IPS DF 6.9 (cell line): ENCODE measurements around the gene SEMA5B.
A peak's percentile ranks its signal among the peaks of the same experiment; 100 is the strongest.

Source experiments
- DNase-seq: peaks from one replicate; pipeline ENCODE4 v3.0.0-alpha.2; 2013; ENCODE audit warnings: low read depth, low spot score
- H3K27ac ChIP-seq: one replicate; pipeline ENCODE4 v1.5.1; 2013; ENCODE audit warnings: low read length, control low read depth
- H3K27me3 ChIP-seq: 2 replicates; pipeline ENCODE4 v1.6.1; 2013; ENCODE audit warnings: mild to moderate bottlenecking, low read length; ENCODE audit not compliant: control insufficient read depth, insufficient read depth
- H3K36me3 ChIP-seq: 2 replicates; pipeline ENCODE4 v1.6.1; 2013; ENCODE audit warnings: low read length; ENCODE audit not compliant: control insufficient read depth, insufficient read depth
- H3K4me1 ChIP-seq: 2 replicates; pipeline ENCODE4 v1.6.1; 2013; ENCODE audit warnings: low read length; ENCODE audit not compliant: control insufficient read depth, insufficient read depth
- H3K4me3 ChIP-seq: 2 replicates; pipeline ENCODE4 v1.5.1; 2013; ENCODE audit warnings: mild to moderate bottlenecking, low read length
- H3K9me3 ChIP-seq: 2 replicates; pipeline ENCODE4 v1.6.1; 2013; ENCODE audit warnings: low read length, inconsistent platforms; ENCODE audit not compliant: control insufficient read depth, insufficient read depth
- WGBS: extraction: QIAGEN DNeasy Blood & Tissue Kit; methylation state at CpG from one replicate; pipeline ENCODE4 v1.1.7; 2013; ENCODE audit warnings: mixed read lengths, missing lambda C conversion rate; ENCODE audit not compliant: insufficient read length, insufficient coverage; 5-methylcytosine and 5-hydroxymethylcytosine counted together

The SEMA5B gene, protein sequence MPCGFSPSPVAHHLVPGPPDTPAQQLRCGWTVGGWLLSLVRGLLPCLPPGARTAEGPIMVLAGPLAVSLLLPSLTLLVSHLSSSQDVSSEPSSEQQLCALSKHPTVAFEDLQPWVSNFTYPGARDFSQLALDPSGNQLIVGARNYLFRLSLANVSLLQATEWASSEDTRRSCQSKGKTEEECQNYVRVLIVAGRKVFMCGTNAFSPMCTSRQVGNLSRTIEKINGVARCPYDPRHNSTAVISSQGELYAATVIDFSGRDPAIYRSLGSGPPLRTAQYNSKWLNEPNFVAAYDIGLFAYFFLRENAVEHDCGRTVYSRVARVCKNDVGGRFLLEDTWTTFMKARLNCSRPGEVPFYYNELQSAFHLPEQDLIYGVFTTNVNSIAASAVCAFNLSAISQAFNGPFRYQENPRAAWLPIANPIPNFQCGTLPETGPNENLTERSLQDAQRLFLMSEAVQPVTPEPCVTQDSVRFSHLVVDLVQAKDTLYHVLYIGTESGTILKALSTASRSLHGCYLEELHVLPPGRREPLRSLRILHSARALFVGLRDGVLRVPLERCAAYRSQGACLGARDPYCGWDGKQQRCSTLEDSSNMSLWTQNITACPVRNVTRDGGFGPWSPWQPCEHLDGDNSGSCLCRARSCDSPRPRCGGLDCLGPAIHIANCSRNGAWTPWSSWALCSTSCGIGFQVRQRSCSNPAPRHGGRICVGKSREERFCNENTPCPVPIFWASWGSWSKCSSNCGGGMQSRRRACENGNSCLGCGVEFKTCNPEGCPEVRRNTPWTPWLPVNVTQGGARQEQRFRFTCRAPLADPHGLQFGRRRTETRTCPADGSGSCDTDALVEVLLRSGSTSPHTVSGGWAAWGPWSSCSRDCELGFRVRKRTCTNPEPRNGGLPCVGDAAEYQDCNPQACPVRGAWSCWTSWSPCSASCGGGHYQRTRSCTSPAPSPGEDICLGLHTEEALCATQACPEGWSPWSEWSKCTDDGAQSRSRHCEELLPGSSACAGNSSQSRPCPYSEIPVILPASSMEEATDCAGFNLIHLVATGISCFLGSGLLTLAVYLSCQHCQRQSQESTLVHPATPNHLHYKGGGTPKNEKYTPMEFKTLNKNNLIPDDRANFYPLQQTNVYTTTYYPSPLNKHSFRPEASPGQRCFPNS

DNA sequence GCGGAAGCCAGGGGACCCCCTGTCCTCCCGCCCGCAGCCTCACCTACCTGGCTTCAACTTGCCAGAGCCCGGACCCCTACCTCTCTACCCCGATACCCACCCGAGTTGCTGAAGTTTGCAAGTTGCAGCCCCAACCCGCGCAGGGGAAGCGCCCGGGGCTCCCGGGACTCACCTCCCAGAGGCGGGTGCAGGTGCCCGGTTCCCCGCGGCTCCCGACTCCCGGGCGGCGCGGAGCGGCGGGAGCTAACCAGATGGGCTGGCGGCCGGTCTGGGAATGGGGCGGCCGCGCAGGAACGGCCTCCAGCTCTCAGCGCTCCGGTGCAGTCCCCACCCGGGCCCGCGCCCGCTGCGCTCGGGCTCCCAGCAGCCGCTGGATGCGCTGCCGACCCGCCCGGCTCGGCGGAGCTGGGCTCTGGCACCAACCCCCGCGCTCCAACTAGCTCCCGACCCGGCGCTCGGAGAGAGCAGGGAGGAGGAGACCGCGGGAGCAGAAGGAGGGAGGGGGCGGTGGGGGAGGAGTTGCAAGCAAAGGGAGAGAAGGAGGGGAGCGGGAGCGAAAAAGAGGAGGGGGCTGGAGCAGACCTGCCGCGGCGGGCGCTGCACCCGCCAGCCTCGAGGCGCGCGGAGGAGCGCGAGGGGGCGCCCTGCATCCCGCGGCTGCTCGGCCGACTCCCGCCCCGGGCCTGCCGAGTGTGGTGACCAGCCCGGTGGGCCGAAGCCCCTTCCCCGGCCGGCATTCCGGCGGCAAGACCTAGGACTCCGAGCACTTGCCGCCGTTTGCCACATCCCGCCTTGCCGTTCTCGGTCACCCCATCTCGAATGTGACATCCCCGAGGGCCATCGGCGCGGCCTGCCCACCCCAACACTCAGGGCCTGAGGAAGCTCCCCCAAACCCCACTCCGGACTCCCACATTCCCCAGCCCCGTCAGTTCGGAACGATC lies at the start of gene SEMA5B:
SEMA5B (minus strand) TSS at position 472 of the 941 bp plus-strand sequence. CDS start 66,500 bp downstream, outside the sequence.
- no CpG with 5 or more reads among the region's 94 CpGs for WGBS
- peaks cover 11% of the 10 kb centered on the region for H3K4me1 ChIP-seq
- no peak for DNase-seq
- H3K36me3 ChIP-seq = no peaks in the 10 kb centered on the region
- peaks cover 2% of the 10 kb centered on the region; the same call in 1 of the 2 replicates for H3K27me3 ChIP-seq
- peak within 1 kb of the TSS; percentile 88 for H3K4me3 ChIP-seq
- no peak within 1 kb of the TSS for H3K27ac ChIP-seq
- no peaks in the 10 kb centered on the region for H3K9me3 ChIP-seq

DNA sequence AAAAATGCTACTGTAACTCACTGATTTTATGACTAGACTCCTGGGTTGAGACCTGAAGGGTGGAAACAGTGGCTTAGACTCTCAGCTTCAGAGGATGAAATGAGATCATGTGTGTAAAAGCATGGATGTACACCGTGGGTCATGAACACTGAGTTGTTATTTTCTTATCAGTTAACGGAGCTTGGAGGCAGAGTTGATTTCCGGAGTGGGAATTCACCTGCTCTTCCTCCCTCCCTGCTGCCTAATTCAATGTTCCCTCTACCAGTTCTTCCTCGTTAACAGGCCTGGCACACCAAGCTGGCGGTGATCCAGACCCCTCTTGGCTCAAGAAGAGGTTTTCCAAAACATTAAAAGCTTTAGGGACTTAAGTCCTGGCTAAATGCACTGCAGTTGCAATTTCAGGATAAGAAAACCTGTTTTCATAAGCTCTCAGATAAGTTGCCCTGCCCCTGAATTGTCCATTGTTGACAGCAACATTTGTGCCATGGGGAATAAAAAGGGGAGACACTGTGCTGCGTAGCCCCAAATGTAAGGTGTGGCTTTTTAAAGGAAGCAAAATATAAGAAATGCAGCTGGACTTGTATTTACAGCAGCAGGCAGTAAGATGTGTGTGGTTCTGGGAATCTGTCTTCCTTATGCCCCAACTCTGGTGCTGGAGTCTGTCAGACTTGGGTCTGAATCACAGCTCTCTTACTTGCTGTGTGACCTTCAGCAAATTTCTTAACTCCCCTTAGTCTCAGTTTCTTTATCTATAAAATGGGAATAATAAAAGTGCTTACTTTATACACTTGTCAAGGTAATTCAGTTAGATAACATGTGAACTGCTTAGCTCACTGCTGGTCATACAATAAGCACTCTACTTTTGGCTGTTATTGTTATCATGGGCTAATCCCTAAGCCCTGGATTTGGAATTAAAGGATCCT lies 49.2 kb upstream of the SEMA5B start:
- peaks cover 1% of the 10 kb centered on the region; the same call in 1 of the 2 replicates for H3K4me1 ChIP-seq
- H3K36me3 ChIP-seq = no peaks in the 10 kb centered on the region
- no peak overlapping the region for H3K4me3 ChIP-seq
- no peaks in the 10 kb centered on the region for H3K27me3 ChIP-seq
- no peak for DNase-seq
- H3K27ac ChIP-seq = no peak overlapping the region
- WGBS = no CpG with 5 or more reads among the region's 6 CpGs
- H3K9me3 ChIP-seq = no peaks in the 10 kb centered on the region

DNA sequence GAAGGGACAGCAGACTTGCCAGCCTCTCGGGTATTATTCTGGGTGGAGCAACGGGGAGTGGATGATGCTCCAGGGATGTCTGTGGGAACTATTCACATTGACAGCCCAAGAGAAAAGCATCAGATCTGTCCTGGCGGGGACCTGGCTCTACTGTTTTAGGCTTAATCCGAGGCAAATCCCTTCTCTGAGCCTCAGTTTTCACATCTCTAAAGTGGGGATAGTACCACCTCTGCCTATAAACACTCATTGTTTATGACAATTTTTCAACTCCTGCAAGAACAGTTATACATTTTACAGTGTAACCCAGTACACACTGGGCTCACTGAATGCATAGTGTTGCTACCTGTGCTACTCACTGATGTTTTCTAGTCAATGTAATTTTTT lies 48.5 kb upstream of the SEMA5B start:
- no peaks in the 10 kb centered on the region for H3K27me3 ChIP-seq
- WGBS = no CpG with 5 or more reads among the region's 4 CpGs
- H3K4me3 ChIP-seq = no peak overlapping the region
- no peak overlapping the region for H3K27ac ChIP-seq
- DNase-seq = no peak
- H3K36me3 ChIP-seq = no peaks in the 10 kb centered on the region
- no peaks in the 10 kb centered on the region for H3K9me3 ChIP-seq
- 0 out of 2 replicates have a peak, but pooled peaks cover 3% of the 10 kb centered on the region for H3K4me1 ChIP-seq

DNA sequence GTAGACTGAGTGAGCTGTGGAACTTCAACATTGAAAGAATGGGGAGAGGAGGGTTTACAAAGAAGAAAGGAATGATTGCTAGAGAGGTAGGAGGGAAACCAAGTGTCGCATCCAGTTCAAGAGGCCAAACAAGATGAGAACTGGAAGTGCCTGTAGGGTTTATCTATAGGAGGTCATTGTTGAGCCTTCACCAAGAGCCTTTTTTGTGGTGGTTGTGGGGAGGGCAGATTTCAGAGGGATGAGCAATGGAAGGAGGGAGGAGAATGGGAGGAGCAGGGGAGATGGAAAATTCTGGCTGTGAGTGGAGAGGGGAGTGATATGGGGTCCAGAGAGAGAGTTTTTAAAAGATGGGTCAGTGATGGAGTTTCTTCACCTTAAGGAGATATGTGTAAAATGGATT lies 47.8 kb upstream of the SEMA5B start:
- Histone ChIP-seq H3K4me3 (no peak overlapping the region), H3K4me1 (peaks cover 6% of the 10 kb centered on the region; the same call in 1 of the 2 replicates), H3K27me3 (no peaks in the 10 kb centered on the region), H3K9me3 (no peaks in the 10 kb centered on the region), H3K27ac (no peak overlapping the region), H3K36me3 (no peaks in the 10 kb centered on the region)
- DNase-seq = no peak
- no CpG with 5 or more reads among the region's 1 CpG for WGBS

DNA sequence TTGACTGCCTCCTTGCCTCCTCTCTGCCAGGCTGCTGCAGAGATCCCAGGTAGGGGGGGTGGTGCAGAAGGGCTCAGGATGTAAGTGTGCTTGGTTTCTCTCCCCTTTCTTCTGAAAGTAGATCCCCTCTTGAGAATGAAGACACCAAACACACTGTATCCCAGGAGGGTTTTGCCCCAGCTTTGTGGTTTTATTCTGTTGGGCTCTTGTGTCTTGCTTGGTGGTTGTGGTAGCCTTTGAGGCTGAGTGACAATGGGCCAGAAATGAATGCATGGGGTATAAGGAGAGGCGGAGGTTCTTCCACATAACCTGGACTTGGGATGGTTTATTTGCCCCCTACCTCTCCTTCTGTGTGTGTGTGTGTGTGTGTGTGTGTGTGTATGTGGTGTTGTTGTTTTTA lies 45.0 kb upstream of the SEMA5B start:
- no peak for DNase-seq
- no peak overlapping the region for H3K27ac ChIP-seq
- H3K36me3 ChIP-seq = no peaks in the 10 kb centered on the region
- no peak overlapping the region for H3K4me3 ChIP-seq
- no peaks in the 10 kb centered on the region for H3K9me3 ChIP-seq
- peaks cover 9% of the 10 kb centered on the region; the same call in 1 of the 2 replicates for H3K4me1 ChIP-seq
- H3K27me3 ChIP-seq = no peaks in the 10 kb centered on the region
- WGBS = no CpG with 5 or more reads among the region's 1 CpG

DNA sequence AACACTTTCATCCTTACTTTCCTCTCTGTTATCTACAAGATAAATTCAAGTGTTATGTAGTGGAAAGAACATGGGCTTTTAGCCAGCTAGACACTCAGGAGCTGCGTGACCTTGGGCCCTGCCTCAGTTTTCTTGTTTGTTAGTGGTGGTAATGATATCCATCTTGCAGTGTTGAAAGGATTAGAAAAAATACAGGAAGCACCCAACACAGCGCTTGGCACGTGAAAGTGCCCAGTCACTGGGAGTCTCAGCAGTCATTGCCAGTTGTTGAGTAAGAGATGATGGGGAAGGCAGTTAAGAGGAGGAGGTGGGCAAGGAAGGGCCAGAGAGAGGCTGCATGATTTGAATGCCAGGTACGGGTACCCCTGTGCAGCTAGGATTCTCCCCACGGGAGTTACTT lies 44.6 kb upstream of the SEMA5B start:
- Histone ChIP-seq H3K4me3 (no peak overlapping the region), H3K27ac (no peak overlapping the region), H3K36me3 (no peaks in the 10 kb centered on the region), H3K9me3 (no peaks in the 10 kb centered on the region), H3K4me1 (peaks cover 9% of the 10 kb centered on the region; the same call in 1 of the 2 replicates), H3K27me3 (no peaks in the 10 kb centered on the region)
- no peak for DNase-seq
- no CpG with 5 or more reads among the region's 5 CpGs for WGBS

DNA sequence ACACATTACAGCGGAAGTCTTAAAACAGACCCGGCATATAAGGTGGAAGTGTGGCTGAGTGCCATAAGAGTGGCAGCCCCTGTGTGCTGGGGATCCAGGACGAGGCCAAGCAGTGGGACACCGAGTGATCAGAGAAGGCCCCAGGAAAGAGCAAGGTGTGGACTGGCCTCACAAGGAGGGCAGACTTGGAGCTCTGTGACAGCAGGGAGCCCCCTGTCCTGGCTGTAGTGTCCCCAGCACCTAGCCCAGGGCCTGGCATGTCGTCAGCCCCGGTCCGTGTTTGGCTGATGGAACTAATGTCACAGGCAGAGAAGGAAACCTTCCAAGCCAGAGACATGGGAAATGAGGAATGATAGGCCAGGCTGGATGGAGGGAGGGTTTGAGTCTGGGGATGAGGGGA lies 44.0 kb upstream of the SEMA5B start:
- Histone ChIP-seq H3K27me3 (no peaks in the 10 kb centered on the region), H3K4me1 (peaks cover 9% of the 10 kb centered on the region; the same call in 1 of the 2 replicates), H3K36me3 (no peaks in the 10 kb centered on the region), H3K4me3 (no peak overlapping the region), H3K9me3 (no peaks in the 10 kb centered on the region), H3K27ac (no peak overlapping the region)
- WGBS = no CpG with 5 or more reads among the region's 7 CpGs
- no peak for DNase-seq

DNA sequence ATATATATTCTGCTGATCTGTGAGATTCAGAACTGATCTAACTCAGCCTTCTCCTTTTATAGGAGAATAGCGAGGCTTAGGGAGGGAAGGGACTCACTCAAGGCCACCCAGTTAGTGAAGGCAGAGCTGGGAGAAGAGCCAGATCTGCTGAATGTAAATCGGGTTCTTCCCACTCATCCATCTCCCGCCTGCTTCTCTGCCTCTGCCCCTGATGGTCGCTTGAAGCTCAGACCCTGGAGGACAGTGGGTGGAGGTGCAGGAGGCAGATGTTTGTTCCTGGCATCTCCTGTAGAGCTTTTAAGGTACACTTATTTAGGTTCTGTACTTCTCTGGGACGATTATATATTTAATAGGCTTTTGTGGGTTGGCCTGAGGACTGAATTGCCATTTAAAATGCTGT lies 43.6 kb upstream of the SEMA5B start:
- H3K27me3 ChIP-seq = no peaks in the 10 kb centered on the region; the same call in 1 of the 2 replicates
- no peaks in the 10 kb centered on the region for H3K36me3 ChIP-seq
- H3K4me3 ChIP-seq = no peak overlapping the region
- H3K9me3 ChIP-seq = no peaks in the 10 kb centered on the region
- no peak for DNase-seq
- WGBS = no CpG with 5 or more reads among the region's 5 CpGs
- no peak overlapping the region for H3K27ac ChIP-seq
- peaks cover 9% of the 10 kb centered on the region; the same call in 1 of the 2 replicates for H3K4me1 ChIP-seq

DNA sequence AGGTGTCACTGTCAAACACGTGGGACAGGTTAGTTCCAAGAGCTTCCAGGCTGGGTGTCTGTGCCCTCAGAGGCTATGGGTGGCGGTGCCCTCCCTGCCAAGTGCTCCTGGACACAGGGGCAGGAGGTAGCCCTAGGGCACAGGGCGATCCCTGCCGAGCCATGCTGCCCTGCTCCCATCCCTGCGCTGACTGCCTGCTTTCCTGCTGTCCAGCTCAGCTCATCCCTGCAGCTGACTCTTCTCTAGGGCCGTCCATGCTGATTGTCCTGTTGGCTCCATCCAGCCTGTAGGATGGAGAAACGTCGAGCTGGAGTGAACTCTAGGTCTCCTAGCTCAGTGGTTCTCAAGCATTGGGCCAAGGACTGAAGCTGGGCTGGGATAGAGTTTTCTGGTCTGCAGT lies 42.9 kb upstream of the SEMA5B start:
- Histone ChIP-seq H3K36me3 (no peaks in the 10 kb centered on the region), H3K27ac (no peak overlapping the region), H3K9me3 (no peaks in the 10 kb centered on the region), H3K4me1 (peaks cover 9% of the 10 kb centered on the region; the same call in 1 of the 2 replicates), H3K27me3 (no peaks in the 10 kb centered on the region; the same call in 1 of the 2 replicates), H3K4me3 (no peak overlapping the region)
- no CpG with 5 or more reads among the region's 8 CpGs for WGBS
- DNase-seq = no peak
